PC-9 (cell line): ENCODE measurements around the gene MAP4K4.

Experiments used
- CTCF ChIP-seq: fragments of 200-600 bp; sonication (generic); conservative IDR thresholded peaks from 2 replicates; pipeline ENCODE4 v1.6.1; 2017; ENCODE audit warnings: mixed run types, antibody characterized with exemption, mild to moderate bottlenecking, moderate library complexity
- EZH2 ChIP-seq: fragments of 200-600 bp; sonication (generic); IDR thresholded peaks from 2 replicates; pipeline ENCODE4 v1.8.0; 2017; ENCODE audit warnings: antibody characterized with exemption, low read depth

DNA sequence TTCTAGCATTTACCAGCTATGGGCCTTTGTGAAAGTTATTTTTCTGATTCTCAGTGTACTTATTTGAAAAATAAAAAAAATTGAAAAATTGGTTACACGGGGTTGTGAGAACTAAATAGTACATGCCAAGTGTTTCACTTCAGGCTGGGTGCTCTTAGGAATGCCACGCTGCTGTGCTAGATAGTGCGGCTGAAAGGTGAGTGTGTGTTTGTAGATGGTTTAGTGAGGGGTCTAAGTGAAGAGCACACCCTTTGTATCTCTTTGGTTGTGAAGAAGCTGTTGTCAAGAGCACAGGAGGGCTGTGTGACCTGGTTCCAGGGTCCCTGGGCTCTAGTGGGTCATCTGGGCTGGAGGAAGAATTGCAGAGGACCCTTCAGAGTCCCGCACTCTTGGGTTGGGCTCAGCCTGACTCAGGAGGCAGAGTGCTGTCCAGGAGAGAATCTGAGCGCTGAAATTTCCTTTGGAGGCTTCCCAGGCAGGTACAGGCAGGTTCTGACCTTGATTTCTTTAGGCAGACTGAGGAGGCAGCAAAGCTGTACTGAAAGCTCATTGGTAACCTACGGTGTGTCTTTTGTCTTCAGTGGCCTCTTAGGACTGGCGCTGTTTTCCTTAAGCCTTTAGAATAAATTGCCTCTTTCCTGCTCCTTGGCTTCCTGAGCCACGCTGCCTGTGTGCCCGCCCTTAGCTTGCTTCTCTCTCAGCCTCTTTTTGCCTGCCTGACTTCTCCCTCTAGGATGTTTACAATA is 44.4 kb downstream of the MAP4K4 start:
- TF ChIP-seq CTCF (no peak), EZH2 (no peak)
